GM21576 (cell line): ENCODE measurements around the gene CDH15.
"Not testable (repeated sequence)": the region's sequence is repeated elsewhere in the genome, so short reads cannot be mapped to it uniquely, and the experiment has no call there.

ENCODE experiments used
- ATAC-seq: cut with Tn5 transposase; IDR thresholded peaks from one replicate; pipeline ENCODE4 v1.9.1; 2021; ENCODE audit warnings: mild to moderate bottlenecking, moderate library complexity; ENCODE audit not compliant: unreplicated experiment

CDH15 gene

DNA sequence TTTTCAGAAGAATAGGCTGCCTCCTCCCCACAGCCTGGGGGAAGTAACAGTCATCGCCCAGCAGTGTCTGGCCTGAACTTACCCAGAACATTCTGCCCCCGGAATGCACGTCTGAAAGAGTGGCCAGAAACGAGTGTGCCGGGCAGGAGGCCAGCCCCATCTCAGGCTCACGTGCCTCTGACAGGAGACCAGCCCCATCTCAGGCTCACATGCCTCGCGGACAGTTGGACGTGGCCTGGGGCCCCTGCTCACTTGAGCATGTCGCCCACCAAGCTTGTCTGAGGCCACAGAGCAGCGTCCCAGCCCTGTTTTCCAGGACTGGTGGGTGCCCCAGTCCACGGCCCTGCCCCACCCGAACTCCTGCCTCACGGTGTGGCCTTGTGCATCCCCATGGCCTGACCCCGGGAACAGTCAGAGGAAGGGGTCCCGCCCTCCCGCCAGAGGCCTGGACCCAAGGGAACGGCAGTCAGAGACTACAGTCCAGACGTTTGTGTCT, 16.3 kb upstream of the CDH15 start:
- ATAC-seq, result no peak

DNA sequence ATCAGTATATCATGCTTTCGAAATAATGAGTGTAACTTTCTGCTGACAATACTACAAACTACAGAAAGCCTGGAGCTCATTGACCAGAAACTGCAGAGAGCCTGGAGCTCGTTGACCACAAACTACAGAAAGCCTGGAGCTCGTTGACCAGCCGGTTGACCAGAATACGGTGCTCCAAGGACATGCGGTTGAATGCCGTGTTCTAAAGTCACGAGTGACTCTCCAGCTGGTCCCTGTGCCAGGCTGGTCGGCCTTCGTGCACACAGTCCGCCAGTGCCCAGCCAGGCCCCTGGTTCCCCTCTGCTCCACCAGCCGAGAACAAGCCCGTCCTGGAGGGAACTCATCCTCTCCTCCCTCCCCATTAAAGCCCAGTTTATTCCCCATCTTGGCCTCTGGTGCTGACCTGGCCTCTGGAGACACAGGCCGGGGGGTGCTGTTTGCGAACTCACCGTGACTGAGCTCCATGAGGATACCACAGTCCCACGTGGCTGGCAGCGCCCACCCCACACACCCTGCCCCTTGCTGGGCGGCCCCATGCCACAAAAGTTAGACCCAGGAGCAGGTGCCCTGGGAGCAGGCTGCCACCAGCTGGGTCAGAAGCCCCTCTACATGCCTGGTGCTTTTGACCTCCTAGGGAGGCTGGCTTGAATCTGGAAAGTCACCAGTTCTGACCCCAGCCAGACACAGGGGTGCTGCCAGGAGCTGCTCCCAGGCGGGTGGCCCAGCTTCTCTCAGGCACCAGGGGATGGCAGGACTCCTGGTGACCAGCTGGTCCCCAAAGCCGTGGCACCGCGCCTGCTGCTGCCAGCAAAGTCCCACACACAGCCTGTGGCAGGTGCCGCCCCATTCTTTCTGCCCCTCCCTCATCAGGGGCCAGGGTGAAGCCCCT, 15.5 kb upstream of the CDH15 start:
- ATAC-seq, result no peak

DNA sequence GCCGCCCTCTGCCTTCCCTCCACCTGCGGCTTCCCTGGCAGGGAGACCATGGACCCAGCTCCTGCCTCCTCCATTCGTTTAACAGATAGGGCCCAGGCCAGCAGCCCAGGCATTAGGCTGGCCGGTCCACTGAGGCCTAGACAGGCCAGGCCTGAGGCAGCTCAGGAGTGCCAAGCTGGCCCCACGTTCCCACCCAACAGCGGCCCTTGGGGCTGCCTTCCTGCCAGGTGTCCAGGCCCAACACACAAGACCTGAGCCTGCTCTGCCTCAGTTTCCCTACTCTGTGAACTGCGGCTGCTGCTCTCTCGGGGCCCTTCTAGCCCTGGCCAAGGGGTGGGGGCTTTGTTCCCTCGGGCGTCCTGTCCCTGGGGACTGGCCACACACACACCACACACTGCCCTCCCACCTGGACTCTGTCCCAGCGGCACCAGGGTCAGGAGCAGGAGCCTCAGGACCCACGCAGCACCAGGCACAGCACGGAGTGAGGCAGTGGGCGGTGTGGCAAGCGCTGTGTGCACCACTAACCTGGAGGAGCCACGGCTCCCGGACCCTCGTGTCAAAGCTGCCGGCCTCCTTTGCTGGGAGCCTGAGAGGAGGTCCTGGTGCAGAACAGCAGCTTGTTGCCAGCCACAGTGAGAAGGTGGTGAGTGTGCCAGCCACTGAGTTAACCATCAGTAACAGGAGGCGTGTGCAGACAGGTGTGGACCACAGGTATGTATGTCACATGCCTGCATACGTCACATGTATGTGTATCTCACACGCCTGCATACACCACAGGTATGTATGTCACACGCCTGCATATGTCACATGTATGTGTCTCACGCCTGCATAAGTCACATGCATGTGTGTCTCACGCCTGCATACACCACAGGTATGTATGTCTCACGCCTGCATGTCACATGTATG, 14.6 kb upstream of the CDH15 start:
- no peak for ATAC-seq

DNA sequence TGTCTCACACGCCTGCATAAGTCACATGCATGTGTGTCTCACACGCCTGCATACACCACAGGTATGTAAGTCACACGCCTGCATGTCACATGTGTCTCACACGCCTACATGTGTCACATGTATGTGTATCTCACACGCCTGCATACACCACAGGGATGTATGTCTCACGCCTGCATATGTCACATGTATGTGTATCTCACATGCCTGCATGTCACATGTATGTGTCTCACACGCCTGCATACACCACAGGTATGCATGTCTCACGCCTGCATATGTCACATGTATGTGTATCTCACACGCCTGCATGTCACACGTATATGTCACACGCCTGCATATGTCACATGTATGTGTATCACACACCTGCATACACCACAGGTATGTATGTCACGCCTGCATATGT, 13.8 kb upstream of the CDH15 start:
- ATAC-seq, result no peak

GRCh38 chr16:89159066-89159849, 12.3 kb upstream of the CDH15 start:
- no peak for ATAC-seq

- ATAC-seq, result no peak
These were observed 11.6 kb upstream of the CDH15 start for GRCh38 chr16:89159850-89160354.

- ATAC-seq, result no peak
These were observed 10.4 kb upstream of the CDH15 start for GRCh38 chr16:89160977-89161701.

GRCh38 chr16:89161763-89162713, 9.5 kb upstream of the CDH15 start:
- no peak for ATAC-seq

DNA sequence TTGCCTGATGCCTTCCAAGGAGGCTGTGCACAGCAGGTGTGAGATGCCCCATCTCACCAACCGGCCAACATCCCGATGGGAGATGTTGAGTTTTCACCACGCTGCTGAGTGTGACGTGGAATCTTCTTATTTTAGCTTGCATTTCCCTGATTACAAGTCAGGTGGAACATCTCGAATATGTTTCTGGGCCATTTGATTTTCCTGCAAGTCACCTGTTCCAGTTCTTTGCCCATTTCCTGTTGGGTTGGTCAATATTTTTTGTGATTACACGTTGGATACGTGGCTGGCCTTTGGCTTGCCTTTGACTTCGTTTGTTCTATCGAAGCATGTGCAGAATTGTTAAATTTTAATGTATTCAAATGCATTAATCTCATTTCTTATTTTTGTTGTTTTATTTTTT, 8.3 kb upstream of the CDH15 start:
- ATAC-seq, result no peak

DNA sequence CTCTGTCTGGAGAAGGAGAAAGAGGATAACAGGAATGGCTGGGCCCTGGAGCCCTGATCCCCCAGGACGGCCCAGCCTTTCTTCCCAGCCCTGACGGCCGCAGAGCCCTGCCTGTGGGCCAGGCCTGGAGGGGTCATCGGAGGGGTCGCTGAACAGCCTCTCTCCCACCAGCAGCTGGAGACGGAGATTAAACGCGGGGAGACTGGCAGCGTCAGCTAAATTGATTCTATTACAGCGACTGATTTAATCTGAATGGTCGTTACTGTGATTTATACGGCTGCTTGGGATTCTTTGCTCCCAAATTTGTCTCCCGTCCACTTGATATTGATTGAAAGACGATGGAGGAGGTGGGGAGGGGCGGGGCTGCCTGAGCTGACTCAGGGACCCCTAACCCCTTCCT, 7.1 kb upstream of the CDH15 start:
- no peak for ATAC-seq

DNA sequence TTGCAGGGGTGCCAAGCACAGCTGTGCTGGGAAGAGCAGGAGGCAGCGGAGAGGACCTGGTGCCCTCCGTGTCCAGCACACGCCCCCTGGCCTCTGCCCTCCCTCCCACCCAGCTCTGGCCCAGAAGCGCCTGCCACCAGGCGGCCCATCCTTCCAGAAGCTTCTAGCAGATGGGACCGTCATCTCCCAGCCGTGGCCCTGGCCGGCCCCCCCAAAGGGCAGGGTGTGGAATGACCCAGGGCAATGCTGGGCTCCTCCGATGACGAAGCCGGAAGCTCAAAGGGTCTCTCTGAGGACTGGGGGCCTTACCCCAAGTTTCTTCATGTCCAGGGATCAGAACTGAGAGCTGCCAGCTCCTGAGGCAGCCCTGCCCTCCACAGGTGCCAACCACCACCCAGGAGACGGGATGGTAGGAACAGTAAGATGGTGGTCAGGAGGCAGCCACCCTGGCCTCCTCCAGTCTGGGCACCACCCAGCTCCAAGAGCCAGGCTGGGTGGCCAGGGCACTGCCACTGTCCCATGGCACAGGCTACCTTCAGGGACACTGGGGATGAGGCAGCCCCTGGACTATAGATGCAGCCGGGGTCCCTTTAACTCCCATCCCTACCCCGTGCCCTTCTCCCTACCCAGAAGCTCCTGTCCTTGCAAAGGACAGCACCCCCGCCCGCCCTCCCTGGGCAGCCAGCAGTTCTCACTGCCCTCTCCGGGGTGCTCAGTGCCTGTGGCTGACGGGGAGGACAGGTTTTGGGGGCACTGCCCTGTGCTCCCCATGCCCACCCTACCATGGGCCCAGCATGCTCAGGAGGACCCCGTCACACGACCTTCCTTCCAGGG, 6.5 kb upstream of the CDH15 start:
- no peak for ATAC-seq

DNA sequence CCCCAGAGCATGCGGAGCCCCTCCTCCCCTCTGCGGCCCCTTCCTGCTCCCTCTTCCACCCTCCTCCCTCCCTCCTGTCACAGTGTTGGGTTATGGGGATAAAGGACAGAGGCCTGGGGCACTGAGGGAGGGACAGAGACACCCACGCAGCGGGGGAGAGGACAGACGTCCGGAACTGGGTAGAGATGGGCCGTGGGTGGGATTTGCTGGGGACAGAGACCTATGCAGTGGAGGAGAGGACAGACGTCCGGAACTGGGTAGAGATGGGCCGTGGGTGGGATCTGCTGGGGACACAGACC, 5.9 kb upstream of the CDH15 start:
- not testable (repeated sequence) for ATAC-seq

DNA sequence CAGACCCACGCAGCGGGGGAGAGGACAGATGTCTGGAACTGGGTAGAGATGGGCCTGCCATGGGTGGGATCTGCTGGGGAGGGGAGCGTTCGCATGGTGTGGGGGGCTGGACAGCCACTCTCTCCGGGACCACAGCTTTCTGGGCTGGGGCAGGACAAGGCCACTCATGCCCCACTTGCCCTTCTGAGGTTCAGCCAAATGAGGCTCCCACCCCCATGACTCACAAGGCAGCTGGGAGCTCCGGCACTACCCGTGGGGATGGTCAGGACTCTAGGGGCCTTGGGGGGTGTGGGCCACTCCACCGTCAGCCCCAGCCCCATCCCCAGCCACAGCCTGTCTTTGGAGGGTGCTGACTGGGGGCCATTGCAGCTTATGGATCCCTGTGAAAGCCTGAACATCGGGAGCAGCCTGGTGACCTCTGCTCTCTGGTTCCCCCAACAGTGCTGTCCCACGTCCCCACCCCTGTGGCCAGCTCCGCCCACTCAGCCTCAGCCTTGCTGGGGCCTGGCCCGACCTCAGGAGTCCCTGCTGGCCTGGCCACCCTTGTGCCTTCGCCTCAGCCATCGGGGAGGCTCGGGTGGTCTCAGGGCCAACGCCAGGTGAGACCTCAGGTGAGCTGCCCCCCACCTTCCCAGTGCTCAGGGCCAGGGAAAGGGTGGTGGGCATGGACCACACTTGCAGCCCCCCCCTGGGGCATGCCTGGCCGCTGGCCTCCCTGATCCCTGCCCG, 4.7 kb upstream of the CDH15 start:
- no peak for ATAC-seq

DNA sequence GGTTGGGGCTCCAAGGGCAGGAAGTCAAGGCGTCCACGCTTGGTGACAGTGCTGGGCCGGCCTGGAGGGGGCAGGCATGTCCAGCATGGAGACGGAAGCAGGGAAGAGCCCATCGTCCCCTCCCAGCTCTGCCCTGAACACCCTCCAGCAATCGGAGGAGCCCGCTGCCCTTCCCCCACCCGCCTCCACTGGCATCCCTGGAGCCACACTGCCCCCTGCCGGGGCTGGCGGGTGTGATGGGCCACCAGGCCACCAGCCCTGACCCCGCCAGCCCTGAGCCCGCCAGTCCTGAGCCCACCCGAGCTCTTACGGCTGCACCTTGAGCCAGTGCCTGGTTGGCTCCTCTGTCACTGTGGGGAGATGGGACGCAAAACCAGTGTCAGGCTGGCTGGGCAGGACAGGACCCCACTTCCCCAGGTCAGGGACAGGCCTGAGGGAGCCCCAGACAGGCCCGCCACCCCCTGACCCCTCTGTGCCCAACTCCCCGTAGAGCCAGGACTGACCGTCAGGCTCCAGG, 4.1 kb upstream of the CDH15 start:
- ATAC-seq, result no peak

DNA sequence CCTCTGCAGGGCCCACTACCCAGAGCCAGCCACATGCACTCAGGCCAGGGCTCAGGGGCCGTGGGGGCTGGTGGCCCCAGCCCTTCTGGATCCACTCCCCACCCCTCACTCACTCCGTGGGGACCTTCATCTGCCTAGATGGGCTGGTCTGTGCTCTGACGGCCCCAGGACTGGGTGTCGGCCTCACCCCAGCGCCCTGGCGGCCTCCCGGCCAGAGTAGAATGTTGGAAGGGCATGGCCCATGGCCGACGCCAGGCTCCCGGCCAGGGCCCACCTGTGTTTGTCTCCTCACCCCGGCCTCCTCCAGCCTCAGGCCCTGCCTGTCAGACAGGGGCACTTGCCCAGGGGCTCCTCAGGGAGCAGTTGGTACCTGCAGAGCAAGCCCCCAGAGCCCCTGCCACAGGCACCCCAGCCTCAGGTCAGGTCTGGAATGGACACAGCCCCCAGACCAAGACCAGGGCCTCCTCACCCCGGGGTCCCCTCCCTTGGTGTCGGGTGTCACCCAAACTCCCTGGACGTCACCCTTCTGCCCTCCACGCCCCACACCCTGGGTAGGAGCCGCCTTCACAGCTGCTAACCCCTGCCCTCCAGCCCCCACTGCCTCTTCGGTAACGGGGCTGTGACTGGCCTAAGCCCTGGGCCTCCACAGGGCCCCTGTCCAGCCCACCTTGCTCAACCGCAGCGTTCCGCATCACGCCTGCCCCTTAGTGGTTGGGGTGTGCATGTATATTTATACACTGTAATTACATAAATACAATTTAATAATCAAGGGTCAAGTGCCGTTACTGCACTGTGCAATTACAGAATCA, 3.0 kb upstream of the CDH15 start:
- no peak for ATAC-seq

DNA sequence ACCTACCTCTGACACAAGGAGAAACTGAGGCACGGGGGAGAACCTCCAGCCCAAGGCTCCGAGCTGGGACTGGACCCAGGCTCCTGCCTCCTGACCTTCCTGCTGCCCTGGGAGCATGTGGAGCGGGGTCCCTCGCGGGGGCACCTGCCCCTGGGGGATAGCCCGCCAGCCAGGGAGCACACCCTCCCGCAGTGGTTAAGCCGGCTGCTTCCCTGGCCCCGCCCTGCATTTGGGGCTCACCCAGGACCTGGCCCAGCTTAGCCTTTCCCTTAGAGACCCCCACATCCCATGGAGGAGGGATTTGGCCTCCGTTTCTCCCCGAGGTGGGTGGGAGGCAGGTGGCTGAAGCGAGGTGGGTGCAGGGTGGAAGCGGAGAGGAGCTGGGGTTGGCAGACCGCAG, 1.8 kb upstream of the CDH15 start:
- ATAC-seq, result no peak
